ENCODE measurements around the gene TRIM65. TPM values are rescaled to one million over a fixed set of nuclear protein-coding genes. Genes with fewer than 3 reads are reported as not detected.

The TRIM65 gene
- total and polyA plus RNA-seq, 2 of the 13 experiments (the other 11 are each of a cell fraction or from before 2014, with no cell fraction given) = 10.3 to 22.4 TPM

DNA sequence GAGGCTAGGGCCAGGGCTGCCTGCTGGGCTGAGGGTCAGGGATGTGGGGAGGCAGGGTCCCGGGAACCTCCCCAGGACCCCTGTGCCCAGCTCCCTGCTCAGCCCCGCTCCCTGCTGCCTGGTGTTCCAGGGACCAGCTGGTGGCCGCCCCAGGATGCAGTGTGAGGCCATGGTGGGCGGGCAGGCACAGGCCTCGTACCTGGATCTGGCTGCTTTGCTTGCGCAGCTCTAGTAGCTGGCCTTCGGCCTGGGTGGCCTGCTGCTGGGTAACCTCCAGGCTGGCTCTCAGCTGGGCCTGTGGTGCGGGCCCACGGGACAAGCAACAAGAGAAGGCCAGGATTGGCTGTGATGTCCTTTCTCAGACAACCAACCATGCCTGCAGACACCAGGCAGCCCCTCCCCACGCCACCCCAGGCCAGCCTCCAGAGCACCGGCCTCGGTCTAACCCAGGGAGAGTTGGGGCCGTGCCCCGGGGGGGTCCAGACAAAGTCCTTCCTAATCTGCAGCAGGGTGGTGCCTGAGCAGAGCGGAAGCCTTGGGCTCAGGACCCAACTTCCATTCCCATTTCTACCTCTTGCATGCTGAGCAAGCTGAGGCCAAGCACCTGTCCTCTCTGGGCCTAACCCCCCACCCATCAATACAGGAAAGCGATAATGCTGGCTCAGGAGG lies 4.1 kb downstream of the TRIM65 start (continued):
- TF ChIP-seq, protein P1, sequence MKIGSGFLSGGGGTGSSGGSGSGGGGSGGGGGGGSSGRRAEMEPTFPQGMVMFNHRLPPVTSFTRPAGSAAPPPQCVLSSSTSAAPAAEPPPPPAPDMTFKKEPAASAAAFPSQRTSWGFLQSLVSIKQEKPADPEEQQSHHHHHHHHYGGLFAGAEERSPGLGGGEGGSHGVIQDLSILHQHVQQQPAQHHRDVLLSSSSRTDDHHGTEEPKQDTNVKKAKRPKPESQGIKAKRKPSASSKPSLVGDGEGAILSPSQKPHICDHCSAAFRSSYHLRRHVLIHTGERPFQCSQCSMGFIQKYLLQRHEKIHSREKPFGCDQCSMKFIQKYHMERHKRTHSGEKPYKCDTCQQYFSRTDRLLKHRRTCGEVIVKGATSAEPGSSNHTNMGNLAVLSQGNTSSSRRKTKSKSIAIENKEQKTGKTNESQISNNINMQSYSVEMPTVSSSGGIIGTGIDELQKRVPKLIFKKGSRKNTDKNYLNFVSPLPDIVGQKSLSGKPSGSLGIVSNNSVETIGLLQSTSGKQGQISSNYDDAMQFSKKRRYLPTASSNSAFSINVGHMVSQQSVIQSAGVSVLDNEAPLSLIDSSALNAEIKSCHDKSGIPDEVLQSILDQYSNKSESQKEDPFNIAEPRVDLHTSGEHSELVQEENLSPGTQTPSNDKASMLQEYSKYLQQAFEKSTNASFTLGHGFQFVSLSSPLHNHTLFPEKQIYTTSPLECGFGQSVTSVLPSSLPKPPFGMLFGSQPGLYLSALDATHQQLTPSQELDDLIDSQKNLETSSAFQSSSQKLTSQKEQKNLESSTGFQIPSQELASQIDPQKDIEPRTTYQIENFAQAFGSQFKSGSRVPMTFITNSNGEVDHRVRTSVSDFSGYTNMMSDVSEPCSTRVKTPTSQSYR (CRISPR knock-in tag; IDR thresholded peaks at IDR 0.05; ENCODE audit: borderline replicate concordance) = peak; percentile 42; the same call in 1 of the 2 replicates
- TF ChIP-seq ZNF329 (CRISPR knock-in tag; IDR thresholded peaks at IDR 0.05; ENCODE audit: low read depth) (no peak), RFX1 (IDR thresholded peaks at IDR 0.05) (no peak), ZNF549 (CRISPR knock-in tag; IDR thresholded peaks at IDR 0.05) (no peak), POLR2AphosphoS5 (IDR thresholded peaks at IDR 0.05; ENCODE audit: low read depth, low read length) (peak; percentile 70; the same call in 1 of the 2 replicates), KDM2A (CRISPR knock-in tag; IDR thresholded peaks at IDR 0.05; ENCODE audit: borderline replicate concordance, low read depth) (peak; percentile 67), KDM6A (CRISPR knock-in tag; IDR thresholded peaks at IDR 0.05; ENCODE audit: low read depth) (no peak), NR2F2 (IDR thresholded peaks at IDR 0.05; ENCODE audit: borderline replicate concordance, low read depth) (no peak), KLF12 (CRISPR knock-in tag; IDR thresholded peaks at IDR 0.05; ENCODE audit: borderline replicate concordance) (peak; percentile 86)
- TF ChIP-seq, protein P2, sequence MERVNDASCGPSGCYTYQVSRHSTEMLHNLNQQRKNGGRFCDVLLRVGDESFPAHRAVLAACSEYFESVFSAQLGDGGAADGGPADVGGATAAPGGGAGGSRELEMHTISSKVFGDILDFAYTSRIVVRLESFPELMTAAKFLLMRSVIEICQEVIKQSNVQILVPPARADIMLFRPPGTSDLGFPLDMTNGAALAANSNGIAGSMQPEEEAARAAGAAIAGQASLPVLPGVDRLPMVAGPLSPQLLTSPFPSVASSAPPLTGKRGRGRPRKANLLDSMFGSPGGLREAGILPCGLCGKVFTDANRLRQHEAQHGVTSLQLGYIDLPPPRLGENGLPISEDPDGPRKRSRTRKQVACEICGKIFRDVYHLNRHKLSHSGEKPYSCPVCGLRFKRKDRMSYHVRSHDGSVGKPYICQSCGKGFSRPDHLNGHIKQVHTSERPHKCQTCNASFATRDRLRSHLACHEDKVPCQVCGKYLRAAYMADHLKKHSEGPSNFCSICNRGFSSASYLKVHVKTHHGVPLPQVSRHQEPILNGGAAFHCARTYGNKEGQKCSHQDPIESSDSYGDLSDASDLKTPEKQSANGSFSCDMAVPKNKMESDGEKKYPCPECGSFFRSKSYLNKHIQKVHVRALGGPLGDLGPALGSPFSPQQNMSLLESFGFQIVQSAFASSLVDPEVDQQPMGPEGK (CRISPR knock-in tag; IDR thresholded peaks at IDR 0.05) = peak; percentile 99
- TF ChIP-seq, protein P3, sequence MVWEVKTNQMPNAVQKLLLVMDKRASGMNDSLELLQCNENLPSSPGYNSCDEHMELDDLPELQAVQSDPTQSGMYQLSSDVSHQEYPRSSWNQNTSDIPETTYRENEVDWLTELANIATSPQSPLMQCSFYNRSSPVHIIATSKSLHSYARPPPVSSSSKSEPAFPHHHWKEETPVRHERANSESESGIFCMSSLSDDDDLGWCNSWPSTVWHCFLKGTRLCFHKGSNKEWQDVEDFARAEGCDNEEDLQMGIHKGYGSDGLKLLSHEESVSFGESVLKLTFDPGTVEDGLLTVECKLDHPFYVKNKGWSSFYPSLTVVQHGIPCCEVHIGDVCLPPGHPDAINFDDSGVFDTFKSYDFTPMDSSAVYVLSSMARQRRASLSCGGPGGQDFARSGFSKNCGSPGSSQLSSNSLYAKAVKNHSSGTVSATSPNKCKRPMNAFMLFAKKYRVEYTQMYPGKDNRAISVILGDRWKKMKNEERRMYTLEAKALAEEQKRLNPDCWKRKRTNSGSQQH (CRISPR knock-in tag; IDR thresholded peaks at IDR 0.05; ENCODE audit: low read depth) = peak; percentile 10
- TF ChIP-seq, protein P4, sequence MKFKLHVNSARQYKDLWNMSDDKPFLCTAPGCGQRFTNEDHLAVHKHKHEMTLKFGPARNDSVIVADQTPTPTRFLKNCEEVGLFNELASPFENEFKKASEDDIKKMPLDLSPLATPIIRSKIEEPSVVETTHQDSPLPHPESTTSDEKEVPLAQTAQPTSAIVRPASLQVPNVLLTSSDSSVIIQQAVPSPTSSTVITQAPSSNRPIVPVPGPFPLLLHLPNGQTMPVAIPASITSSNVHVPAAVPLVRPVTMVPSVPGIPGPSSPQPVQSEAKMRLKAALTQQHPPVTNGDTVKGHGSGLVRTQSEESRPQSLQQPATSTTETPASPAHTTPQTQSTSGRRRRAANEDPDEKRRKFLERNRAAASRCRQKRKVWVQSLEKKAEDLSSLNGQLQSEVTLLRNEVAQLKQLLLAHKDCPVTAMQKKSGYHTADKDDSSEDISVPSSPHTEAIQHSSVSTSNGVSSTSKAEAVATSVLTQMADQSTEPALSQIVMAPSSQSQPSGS (CRISPR knock-in tag; IDR thresholded peaks at IDR 0.05) = 0 out of 2 replicates have a peak, but pooled peaks have one; percentile 39
- TF ChIP-seq, protein P5, sequence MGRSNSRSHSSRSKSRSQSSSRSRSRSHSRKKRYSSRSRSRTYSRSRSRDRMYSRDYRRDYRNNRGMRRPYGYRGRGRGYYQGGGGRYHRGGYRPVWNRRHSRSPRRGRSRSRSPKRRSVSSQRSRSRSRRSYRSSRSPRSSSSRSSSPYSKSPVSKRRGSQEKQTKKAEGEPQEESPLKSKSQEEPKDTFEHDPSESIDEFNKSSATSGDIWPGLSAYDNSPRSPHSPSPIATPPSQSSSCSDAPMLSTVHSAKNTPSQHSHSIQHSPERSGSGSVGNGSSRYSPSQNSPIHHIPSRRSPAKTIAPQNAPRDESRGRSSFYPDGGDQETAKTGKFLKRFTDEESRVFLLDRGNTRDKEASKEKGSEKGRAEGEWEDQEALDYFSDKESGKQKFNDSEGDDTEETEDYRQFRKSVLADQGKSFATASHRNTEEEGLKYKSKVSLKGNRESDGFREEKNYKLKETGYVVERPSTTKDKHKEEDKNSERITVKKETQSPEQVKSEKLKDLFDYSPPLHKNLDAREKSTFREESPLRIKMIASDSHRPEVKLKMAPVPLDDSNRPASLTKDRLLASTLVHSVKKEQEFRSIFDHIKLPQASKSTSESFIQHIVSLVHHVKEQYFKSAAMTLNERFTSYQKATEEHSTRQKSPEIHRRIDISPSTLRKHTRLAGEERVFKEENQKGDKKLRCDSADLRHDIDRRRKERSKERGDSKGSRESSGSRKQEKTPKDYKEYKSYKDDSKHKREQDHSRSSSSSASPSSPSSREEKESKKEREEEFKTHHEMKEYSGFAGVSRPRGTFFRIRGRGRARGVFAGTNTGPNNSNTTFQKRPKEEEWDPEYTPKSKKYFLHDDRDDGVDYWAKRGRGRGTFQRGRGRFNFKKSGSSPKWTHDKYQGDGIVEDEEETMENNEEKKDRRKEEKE (IDR thresholded peaks at IDR 0.05) = no peak
- TF ChIP-seq, protein P6, sequence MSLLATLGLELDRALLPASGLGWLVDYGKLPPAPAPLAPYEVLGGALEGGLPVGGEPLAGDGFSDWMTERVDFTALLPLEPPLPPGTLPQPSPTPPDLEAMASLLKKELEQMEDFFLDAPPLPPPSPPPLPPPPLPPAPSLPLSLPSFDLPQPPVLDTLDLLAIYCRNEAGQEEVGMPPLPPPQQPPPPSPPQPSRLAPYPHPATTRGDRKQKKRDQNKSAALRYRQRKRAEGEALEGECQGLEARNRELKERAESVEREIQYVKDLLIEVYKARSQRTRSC (CRISPR knock-in tag; IDR thresholded peaks at IDR 0.05; ENCODE audit: low read depth) = no peak
- TF ChIP-seq, protein P7, sequence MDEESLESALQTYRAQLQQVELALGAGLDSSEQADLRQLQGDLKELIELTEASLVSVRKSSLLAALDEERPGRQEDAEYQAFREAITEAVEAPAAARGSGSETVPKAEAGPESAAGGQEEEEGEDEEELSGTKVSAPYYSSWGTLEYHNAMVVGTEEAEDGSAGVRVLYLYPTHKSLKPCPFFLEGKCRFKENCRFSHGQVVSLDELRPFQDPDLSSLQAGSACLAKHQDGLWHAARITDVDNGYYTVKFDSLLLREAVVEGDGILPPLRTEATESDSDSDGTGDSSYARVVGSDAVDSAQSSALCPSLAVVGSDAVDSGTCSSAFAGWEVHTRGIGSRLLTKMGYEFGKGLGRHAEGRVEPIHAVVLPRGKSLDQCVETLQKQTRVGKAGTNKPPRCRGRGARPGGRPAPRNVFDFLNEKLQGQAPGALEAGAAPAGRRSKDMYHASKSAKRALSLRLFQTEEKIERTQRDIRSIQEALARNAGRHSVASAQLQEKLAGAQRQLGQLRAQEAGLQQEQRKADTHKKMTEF (CRISPR knock-in tag; IDR thresholded peaks at IDR 0.05) = no peak; the same call in 1 of the 2 replicates

Measured in HepG2 (cell line).